Caco-2 (cell line): ENCODE measurements around the gene GMFB. TPM values are rescaled to one million over a fixed set of nuclear protein-coding genes. Genes with fewer than 3 reads are reported as not detected.

Experiments
- BruUV-seq: library from RNA; stranded (reverse); fragments of 400-500 nt; replicated peaks from 2 replicates; lab custom pipeline; 2021; lab: Mats Ljungman, UMichigan
- CTCF ChIA-PET: fragments of 300-600 bp; sonication (Branson Sonifier 250); formaldehyde crosslinking; loops from one replicate; lab custom pipeline; 2022; ENCODE audit warnings: antibody characterized with exemption; lab: Charles Lee
- POLR2A ChIA-PET: fragments of 300-600 bp; sonication (Branson Sonifier 250); formaldehyde crosslinking; loops from one replicate; lab custom pipeline; 2022; ENCODE audit warnings: antibody characterized with exemption; lab: Charles Lee
- DNase-seq, 2 experiments: peaks; one replicate each; pipeline versions ENCODE4 v3.0.0 to v3.0.0-alpha.2; 2020 to 2022
- H3K27me3 ChIP-seq: replicated peaks from 2 replicates; pipeline ENCODE4 v1.6.0; 2011; ENCODE audit warnings: low read length; ENCODE audit not compliant: control insufficient read depth, insufficient read depth
- H3K36me3 ChIP-seq: 2 replicates; pipeline ENCODE4 v1.5.1; 2011; ENCODE audit warnings: low read length; ENCODE audit not compliant: control insufficient read depth, insufficient read depth
- H3K4me1 ChIP-seq: fragments of 250-450 bp; sonication (Bioruptor Pico); 2 replicates; pipeline ENCODE4 v1.5.1; 2020; ENCODE audit warnings: mild to moderate bottlenecking
- H3K4me3 ChIP-seq: 2 replicates; pipeline ENCODE4 v1.5.1; 2011; ENCODE audit warnings: low read depth, mild to moderate bottlenecking, control low read depth, low read length
- H3K9me3 ChIP-seq: fragments of 250-450 bp; sonication (Bioruptor Pico); 2 replicates; pipeline ENCODE4 v1.5.1; 2020; ENCODE audit warnings: mild to moderate bottlenecking, moderate library complexity
- H3K27ac Mint-ChIP-seq: one replicate; pipeline ENCODE4 v1.8.0; 2022; ENCODE audit warnings: mixed read lengths; ENCODE audit not compliant: unreplicated experiment
- H3K27me3 Mint-ChIP-seq: one replicate; pipeline ENCODE4 v1.8.0; 2022; ENCODE audit warnings: mixed read lengths; ENCODE audit not compliant: insufficient read depth, unreplicated experiment
- H3K36me3 Mint-ChIP-seq: one replicate; pipeline ENCODE4 v1.8.0; 2022; ENCODE audit warnings: mild to moderate bottlenecking, mixed read lengths; ENCODE audit not compliant: insufficient read depth, unreplicated experiment
- H3K4me1 Mint-ChIP-seq: one replicate; pipeline ENCODE4 v1.8.0; 2022; ENCODE audit warnings: low read depth, mixed read lengths; ENCODE audit not compliant: unreplicated experiment
- H3K4me3 Mint-ChIP-seq: one replicate; pipeline ENCODE4 v1.8.0; 2022; ENCODE audit warnings: mild to moderate bottlenecking, moderate library complexity, mixed read lengths; ENCODE audit not compliant: unreplicated experiment
- H3K9me3 Mint-ChIP-seq: one replicate; pipeline ENCODE4 v1.8.0; 2022; ENCODE audit warnings: mixed read lengths; ENCODE audit not compliant: unreplicated experiment
- CTCF ChIP-seq, 2 experiments: fragments of 200-600 bp in 1 of 2; IDR thresholded peaks; 1 replicate in 1 of 2; 2 replicates in 1 of 2; pipeline versions ENCODE4 v1.5.1 to v1.8.0; 2011 to 2022; ENCODE audit warnings: antibody characterized with exemption in 1 of 2, control low read depth in 1 of 2, inconsistent platforms in 1 of 2, low read depth in 1 of 2, low read length in 1 of 2, mild to moderate bottlenecking in 1 of 2, moderate library complexity in 1 of 2; ENCODE audit not compliant: insufficient read depth in 1 of 2, severe bottlenecking in 1 of 2, unreplicated experiment in 1 of 2
- intact Hi-C: fragments of 100-400 bp; cut with micrococcal nuclease; formaldehyde crosslinking; loops from one replicate; pipeline ENCODE4 v1.10.0; 2022; ENCODE audit not compliant: unreplicated experiment
- total RNA-seq: library from RNA; stranded (reverse); gene quantifications from 2 replicates; pipeline ENCODE4 v1.2.3, GENCODE V29; 2022

Gene GMFB
- total RNA-seq, 1 experiment from 2014 or later: 67.4 TPM

DNA sequence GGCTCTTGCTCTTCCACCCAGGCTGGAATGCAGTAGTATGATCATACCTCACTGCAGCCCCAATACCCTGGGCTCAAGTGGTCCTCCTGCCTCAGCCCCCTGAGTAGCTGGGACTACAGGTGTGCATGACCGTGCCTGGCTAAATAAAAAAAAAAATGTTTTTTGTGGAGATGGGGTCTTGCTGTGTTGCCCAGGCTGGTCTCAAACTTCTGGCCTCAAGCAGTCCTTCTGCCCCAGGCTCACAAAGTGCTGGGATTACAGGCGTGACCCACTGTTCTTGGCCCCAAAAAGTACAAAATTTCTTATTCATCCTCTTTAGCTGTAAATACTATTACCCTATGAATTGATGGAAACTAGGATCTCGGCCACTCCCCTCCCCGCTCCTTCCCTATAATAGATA is 35.6 kb upstream of the GMFB start:
- H3K4me3 ChIP-seq: no peak overlapping the region
- POLR2A ChIA-PET: no interaction called here
- Mint-ChIP-seq H3K27me3 (no peaks in the 10 kb centered on the region), H3K4me1 (peaks cover 7% of the 10 kb centered on the region), H3K27ac (no peak overlapping the region), H3K4me3 (no peak overlapping the region), H3K36me3 (no peaks in the 10 kb centered on the region), H3K9me3 (no peaks in the 10 kb centered on the region)
- DNase-seq: no peak
- H3K4me1 ChIP-seq: no peaks in the 10 kb centered on the region
- H3K27me3 ChIP-seq: no peaks in the 10 kb centered on the region
- CTCF ChIA-PET: no interaction called here
- no TSS peak for BruUV-seq
- intact Hi-C loops: no loop called here
- H3K9me3 ChIP-seq: no peaks in the 10 kb centered on the region
- no peaks in the 10 kb centered on the region for H3K36me3 ChIP-seq
- no peak for TF ChIP-seq CTCF (IDR thresholded peaks at IDR 0.05; ENCODE audit: insufficient read depth in 1 of 2, low read depth in 1 of 2, low read length in 1 of 2, severe bottlenecking in 1 of 2, unreplicated experiment in 1 of 2)

DNA sequence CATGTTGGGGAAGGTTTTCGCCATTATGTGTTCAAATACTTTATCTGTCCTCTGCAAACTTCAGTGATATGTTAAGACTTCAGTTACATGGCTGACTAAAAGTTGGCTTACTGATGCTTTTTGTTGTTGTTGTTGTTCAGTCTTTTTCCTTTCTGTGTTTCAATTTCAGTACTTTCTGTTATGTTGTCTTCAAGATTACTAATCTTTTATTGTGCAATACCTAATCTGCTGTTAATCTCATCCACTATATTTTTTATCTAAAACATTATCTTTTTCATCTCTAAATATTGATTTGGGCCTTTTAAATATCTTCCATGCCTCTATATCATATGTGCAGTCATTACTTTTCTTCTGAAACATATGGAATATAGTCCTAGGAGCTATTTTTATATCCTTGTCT is 27.9 kb upstream of the GMFB start:
- Mint-ChIP-seq H3K27me3 (no peaks in the 10 kb centered on the region), H3K4me3 (no peak overlapping the region), H3K9me3 (peaks cover 18% of the 10 kb centered on the region), H3K27ac (no peak overlapping the region), H3K4me1 (no peaks in the 10 kb centered on the region), H3K36me3 (no peaks in the 10 kb centered on the region)
- no peak for TF ChIP-seq CTCF (IDR thresholded peaks at IDR 0.05; ENCODE audit: insufficient read depth in 1 of 2, low read depth in 1 of 2, low read length in 1 of 2, severe bottlenecking in 1 of 2, unreplicated experiment in 1 of 2)
- Histone ChIP-seq H3K27me3 (no peaks in the 10 kb centered on the region), H3K36me3 (no peaks in the 10 kb centered on the region; the same call in 1 of the 2 replicates), H3K9me3 (peaks cover 13% of the 10 kb centered on the region), H3K4me1 (no peaks in the 10 kb centered on the region), H3K4me3 (no peak overlapping the region)
- no peak for DNase-seq
- ChIA-PET POLR2A (no interaction called here), CTCF (no interaction called here)
- BruUV-seq: no TSS peak
- intact Hi-C loops: no loop called here

DNA sequence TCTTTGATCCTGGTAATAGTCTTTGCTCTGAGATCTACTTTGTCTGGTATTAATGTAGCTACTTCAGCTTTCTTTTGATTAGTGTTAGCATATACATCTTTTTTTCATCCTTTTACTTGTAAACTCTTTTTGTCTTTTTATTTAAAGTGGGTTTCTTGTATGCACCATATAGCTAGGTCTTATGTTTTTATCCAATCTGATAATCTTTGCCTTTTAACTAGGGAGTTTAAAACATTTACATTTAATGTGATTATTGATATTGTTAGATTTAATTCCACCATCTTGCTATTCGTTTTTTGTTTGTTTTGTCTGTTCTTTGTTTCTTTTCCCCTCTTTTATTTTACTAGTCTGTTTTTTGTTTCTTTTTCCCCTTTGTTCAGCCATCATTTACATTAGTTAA is 26.9 kb upstream of the GMFB start:
- Mint-ChIP-seq H3K9me3 (peaks cover 18% of the 10 kb centered on the region), H3K36me3 (no peaks in the 10 kb centered on the region), H3K27ac (no peak overlapping the region), H3K27me3 (no peaks in the 10 kb centered on the region), H3K4me3 (no peak overlapping the region), H3K4me1 (peaks cover 5% of the 10 kb centered on the region)
- no peak for TF ChIP-seq CTCF (IDR thresholded peaks at IDR 0.05; ENCODE audit: insufficient read depth in 1 of 2, low read depth in 1 of 2, low read length in 1 of 2, severe bottlenecking in 1 of 2, unreplicated experiment in 1 of 2)
- H3K4me3 ChIP-seq: no peak overlapping the region
- POLR2A ChIA-PET: no interaction called here
- CTCF ChIA-PET: no interaction called here
- intact Hi-C loops: no loop called here
- H3K27me3 ChIP-seq: no peaks in the 10 kb centered on the region
- H3K36me3 ChIP-seq: no peaks in the 10 kb centered on the region; the same call in 1 of the 2 replicates
- no TSS peak for BruUV-seq
- H3K9me3 ChIP-seq: peaks cover 13% of the 10 kb centered on the region
- no peaks in the 10 kb centered on the region for H3K4me1 ChIP-seq
- no peak for DNase-seq
